NCI-H128 (cell line): ENCODE results near the gene NECTIN1.

ENCODE experiments used
- DNase-seq: peaks from one replicate; lab custom pipeline; 2025; ENCODE audit not compliant: unreplicated experiment; lab: John Stamatoyannopoulos, UW

NECTIN1 gene

GRCh38 chr11:119694334-119694733 lies 34.7 kb downstream of the NECTIN1 start:
- no peak for DNase-seq

- no peak for DNase-seq
Measured at GRCh38 chr11:119693253-119693815, 35.7 kb downstream of the NECTIN1 start.

GRCh38 chr11:119692540-119692820 lies 36.5 kb downstream of the NECTIN1 start:
- DNase-seq = no peak

GRCh38 chr11:119691701-119692539 lies 37.1 kb downstream of the NECTIN1 start:
- DNase-seq = no peak

GRCh38 chr11:119691020-119691666 lies 37.9 kb downstream of the NECTIN1 start:
- no peak for DNase-seq

- no peak for DNase-seq
Measured at GRCh38 chr11:119689302-119689701, 39.7 kb downstream of the NECTIN1 start.

GRCh38 chr11:119688356-119688755 lies 40.6 kb downstream of the NECTIN1 start:
- DNase-seq = no peak

- no peak for DNase-seq
Measured at GRCh38 chr11:119687373-119688046, 41.5 kb downstream of the NECTIN1 start.

- no peak for DNase-seq
Measured at GRCh38 chr11:119686177-119686882, 42.7 kb downstream of the NECTIN1 start.

GRCh38 chr11:119685111-119685746 lies 43.8 kb downstream of the NECTIN1 start:
- DNase-seq = no peak

GRCh38 chr11:119684361-119685110 lies 44.5 kb downstream of the NECTIN1 start:
- DNase-seq = no peak

GRCh38 chr11:119683783-119684182 lies 45.2 kb downstream of the NECTIN1 start:
- no peak for DNase-seq

- DNase-seq = no peak
Measured at GRCh38 chr11:119681361-119681910, 47.6 kb downstream of the NECTIN1 start.

GRCh38 chr11:119680541-119681360 lies 48.2 kb downstream of the NECTIN1 start:
- no peak for DNase-seq

GRCh38 chr11:119679346-119679745 lies 49.7 kb downstream of the NECTIN1 start:
- no peak for DNase-seq

GRCh38 chr11:119678351-119678750 lies 50.6 kb downstream of the NECTIN1 start:
- no peak for DNase-seq

GRCh38 chr11:119677840-119678239 lies 51.2 kb downstream of the NECTIN1 start:
- DNase-seq = no peak

GRCh38 chr11:119676461-119677020 lies 52.5 kb downstream of the NECTIN1 start:
- DNase-seq = no peak
